ENCODE measurements around the gene HTRA1.

GRCh38 chr10:122499491-122499941 is 38.2 kb downstream of the HTRA1 start:
- TF ChIP-seq, protein P1, sequence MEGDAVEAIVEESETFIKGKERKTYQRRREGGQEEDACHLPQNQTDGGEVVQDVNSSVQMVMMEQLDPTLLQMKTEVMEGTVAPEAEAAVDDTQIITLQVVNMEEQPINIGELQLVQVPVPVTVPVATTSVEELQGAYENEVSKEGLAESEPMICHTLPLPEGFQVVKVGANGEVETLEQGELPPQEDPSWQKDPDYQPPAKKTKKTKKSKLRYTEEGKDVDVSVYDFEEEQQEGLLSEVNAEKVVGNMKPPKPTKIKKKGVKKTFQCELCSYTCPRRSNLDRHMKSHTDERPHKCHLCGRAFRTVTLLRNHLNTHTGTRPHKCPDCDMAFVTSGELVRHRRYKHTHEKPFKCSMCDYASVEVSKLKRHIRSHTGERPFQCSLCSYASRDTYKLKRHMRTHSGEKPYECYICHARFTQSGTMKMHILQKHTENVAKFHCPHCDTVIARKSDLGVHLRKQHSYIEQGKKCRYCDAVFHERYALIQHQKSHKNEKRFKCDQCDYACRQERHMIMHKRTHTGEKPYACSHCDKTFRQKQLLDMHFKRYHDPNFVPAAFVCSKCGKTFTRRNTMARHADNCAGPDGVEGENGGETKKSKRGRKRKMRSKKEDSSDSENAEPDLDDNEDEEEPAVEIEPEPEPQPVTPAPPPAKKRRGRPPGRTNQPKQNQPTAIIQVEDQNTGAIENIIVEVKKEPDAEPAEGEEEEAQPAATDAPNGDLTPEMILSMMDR (IDR thresholded peaks at IDR 0.05): no peak
- TF ChIP-seq POLR2AphosphoS5 (IDR thresholded peaks at IDR 0.05; ENCODE audit: low read depth, low read length): no peak
